Gastroesophageal sphincter (tissue), 4 donors: ENCODE data around the gene CFAP73. TPM values are rescaled to one million over a fixed set of nuclear protein-coding genes. Genes with fewer than 3 reads are reported as not detected.

Source experiments
- ATAC-seq: fragments of 150-250 bp; one replicate; pipeline ENCODE4 v1.9.1; 2016; ENCODE audit warnings: mild to moderate bottlenecking, moderate library complexity
- H3K27ac ChIP-seq, 4 donors: fragments of 200-600 bp; sonication (generic) in 3 of 4; 1 replicate in 3 of 4; 2 replicates in 1 of 4; pipeline ENCODE4 v1.5.1; 2016 to 2019
- H3K27me3 ChIP-seq: fragments of 200-600 bp; sonication (generic); one replicate; pipeline ENCODE4 v1.5.1; 2019
- H3K36me3 ChIP-seq, 2 donors: fragments of 200-600 bp; sonication (generic); one replicate each; pipeline ENCODE4 v1.5.1; 2019; ENCODE audit warnings: control low read depth in 1 of 2
- H3K4me1 ChIP-seq, 3 donors: fragments of 200-600 bp; sonication (generic); 1 replicate in 2 of 3; 2 replicates in 1 of 3; pipeline ENCODE4 v1.5.1; 2016 to 2019; ENCODE audit warnings: control low read depth in 2 of 3
- H3K4me3 ChIP-seq, 2 donors: fragments of 200-600 bp; sonication (generic); one replicate each; pipeline ENCODE4 v1.5.1; 2019; ENCODE audit warnings: mild to moderate bottlenecking in 1 of 2, moderate library complexity in 1 of 2
- H3K9me3 ChIP-seq, 3 donors: fragments of 200-600 bp; sonication (generic); one replicate each; pipeline ENCODE4 v1.5.1; 2017 to 2019; ENCODE audit warnings: control low read depth in 2 of 3
- EP300 ChIP-seq: sonication (generic); formaldehyde crosslinking; IDR thresholded peaks from one replicate; pipeline ENCODE4 v1.6.1; 2017; ENCODE audit warnings: antibody characterized with exemption, mild to moderate bottlenecking
- POLR2A ChIP-seq, 2 donors: fragments of 450-650 bp; IDR thresholded peaks; one replicate each; pipeline ENCODE4 v1.6.1; 2017; ENCODE audit warnings: antibody characterized with exemption in 2 of 2, mild to moderate bottlenecking in 2 of 2, moderate library complexity in 1 of 2
- POLR2AphosphoS5 ChIP-seq: sonication (generic); formaldehyde crosslinking; IDR thresholded peaks from one replicate; pipeline ENCODE4 v1.6.1; 2017; ENCODE audit warnings: antibody characterized with exemption
- WGBS, 2 donors: methylation state at CpG; one replicate each; pipeline ENCODE4 v1.1.5; 2018; ENCODE audit warnings: low coverage in 1 of 2; 5-methylcytosine and 5-hydroxymethylcytosine counted together
- total RNA-seq, 4 donors: library from RNA; depleted of rRNA; stranded (reverse); fragments of >200 nt; gene quantifications; one replicate each; pipeline ENCODE4 v1.1.0, GENCODE V29; 2016
- TF ChIP-seq, protein P1 (sequence below), 4 experiments: fragments of 200-600 bp in 2 of 4; fragments of 450-650 bp in 2 of 4; sonication (generic) in 1 of 4; IDR thresholded peaks; one replicate each; pipeline ENCODE4 v1.5.1; 2017 to 2019; ENCODE audit warnings: antibody characterized with exemption in 4 of 4, mild to moderate bottlenecking in 2 of 4, moderate library complexity in 2 of 4

Gene CFAP73
- total RNA-seq, 4 donors from 2014 or later: not detected

- H3K4me3 ChIP-seq: no peak overlapping the region
- no peak for ATAC-seq
- no peak overlapping the region for H3K27ac ChIP-seq
- TF ChIP-seq EP300 (no peak), POLR2A (IDR thresholded peaks at IDR 0.05) (no peak), POLR2AphosphoS5 (no peak)
- TF ChIP-seq, protein P1, sequence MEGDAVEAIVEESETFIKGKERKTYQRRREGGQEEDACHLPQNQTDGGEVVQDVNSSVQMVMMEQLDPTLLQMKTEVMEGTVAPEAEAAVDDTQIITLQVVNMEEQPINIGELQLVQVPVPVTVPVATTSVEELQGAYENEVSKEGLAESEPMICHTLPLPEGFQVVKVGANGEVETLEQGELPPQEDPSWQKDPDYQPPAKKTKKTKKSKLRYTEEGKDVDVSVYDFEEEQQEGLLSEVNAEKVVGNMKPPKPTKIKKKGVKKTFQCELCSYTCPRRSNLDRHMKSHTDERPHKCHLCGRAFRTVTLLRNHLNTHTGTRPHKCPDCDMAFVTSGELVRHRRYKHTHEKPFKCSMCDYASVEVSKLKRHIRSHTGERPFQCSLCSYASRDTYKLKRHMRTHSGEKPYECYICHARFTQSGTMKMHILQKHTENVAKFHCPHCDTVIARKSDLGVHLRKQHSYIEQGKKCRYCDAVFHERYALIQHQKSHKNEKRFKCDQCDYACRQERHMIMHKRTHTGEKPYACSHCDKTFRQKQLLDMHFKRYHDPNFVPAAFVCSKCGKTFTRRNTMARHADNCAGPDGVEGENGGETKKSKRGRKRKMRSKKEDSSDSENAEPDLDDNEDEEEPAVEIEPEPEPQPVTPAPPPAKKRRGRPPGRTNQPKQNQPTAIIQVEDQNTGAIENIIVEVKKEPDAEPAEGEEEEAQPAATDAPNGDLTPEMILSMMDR (IDR thresholded peaks at IDR 0.05): no peak
- H3K9me3 ChIP-seq: no peaks in the 10 kb centered on the region
- peaks cover 0 to 28% (median 5%) of the 10 kb centered on the region in 3 donors for H3K4me1 ChIP-seq
- H3K36me3 ChIP-seq: no peaks in the 10 kb centered on the region
- H3K27me3 ChIP-seq: no peaks in the 10 kb centered on the region
- WGBS, 2 donors: 77 to 78% methylated on average over 1 of the region's 1 CpG
Observed at GRCh38 chr12:113198296-113198695, 48.8 kb downstream of the CFAP73 start.

GRCh38 chr12:113200021-113200797, 50.7 kb downstream of the CFAP73 start:
- Histone ChIP-seq H3K27me3 (no peaks in the 10 kb centered on the region), H3K36me3 (no peaks in the 10 kb centered on the region), H3K9me3 (no peaks in the 10 kb centered on the region), H3K4me3 (no peak overlapping the region), H3K27ac (no peak overlapping the region), H3K4me1 (peaks cover 0 to 13% (median 0%) of the 10 kb centered on the region in 3 donors)
- TF ChIP-seq, protein P1 (IDR thresholded peaks at IDR 0.05): no peak
- TF ChIP-seq EP300 (no peak), POLR2AphosphoS5 (no peak), POLR2A (IDR thresholded peaks at IDR 0.05) (no peak)
- ATAC-seq: no peak
- WGBS, 2 donors: 93 to 94% methylated on average over 3 to 7 of the region's 12 CpGs

DNA sequence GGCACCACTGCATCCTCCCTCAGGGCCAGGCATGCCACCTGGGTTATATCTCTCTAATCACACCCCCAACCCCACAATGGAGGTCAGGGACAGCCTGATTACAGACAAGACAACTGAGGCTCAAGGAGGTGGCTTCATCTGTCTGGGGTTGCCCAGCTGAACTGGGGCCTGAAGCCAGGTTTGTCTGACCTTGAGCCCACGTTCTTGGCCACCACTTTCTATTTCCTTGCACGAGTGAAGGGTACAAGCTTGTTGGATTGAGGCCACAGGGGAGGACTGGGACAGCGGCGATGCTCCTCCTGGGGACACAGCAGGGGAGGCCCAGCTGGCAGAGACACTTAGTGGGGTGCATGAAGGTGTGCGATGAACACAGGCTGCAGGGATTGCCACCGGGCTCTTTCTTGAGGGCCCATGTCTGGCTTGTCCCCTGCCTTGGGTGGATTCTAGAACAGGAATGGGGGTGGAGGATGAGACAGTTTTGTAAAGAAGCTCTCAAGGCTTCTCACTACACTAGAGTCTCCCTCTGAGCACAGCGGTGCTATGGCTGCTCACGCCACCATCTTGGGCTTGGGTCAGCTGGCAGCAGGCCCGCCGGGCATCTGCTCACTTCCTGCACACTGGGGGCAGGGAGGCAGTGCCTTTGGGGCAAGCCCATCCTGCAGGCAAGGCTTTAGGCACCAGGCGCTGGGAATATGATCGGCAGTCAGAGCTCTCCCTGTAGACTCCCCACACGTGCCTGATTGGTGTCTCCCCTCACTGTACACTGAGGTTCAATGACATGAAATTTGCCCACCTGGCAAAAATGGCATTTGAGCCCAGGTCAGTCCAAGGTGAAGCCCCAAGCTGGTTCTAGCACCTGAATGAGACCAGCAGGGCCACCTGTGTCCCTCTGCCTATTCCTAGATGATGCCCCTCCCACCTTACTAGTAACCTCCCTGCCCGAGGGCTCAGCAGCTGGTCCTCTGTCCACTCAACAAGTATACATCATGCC, 52.0 kb downstream of the CFAP73 start:
- no peak for ATAC-seq
- Histone ChIP-seq H3K27me3 (no peaks in the 10 kb centered on the region), H3K4me3 (no peak overlapping the region), H3K4me1 (peaks cover 0 to 13% (median 0%) of the 10 kb centered on the region in 3 donors), H3K9me3 (no peaks in the 10 kb centered on the region), H3K27ac (no peak overlapping the region), H3K36me3 (no peaks in the 10 kb centered on the region)
- TF ChIP-seq EP300 (no peak), POLR2AphosphoS5 (no peak), POLR2A (IDR thresholded peaks at IDR 0.05) (no peak)
- TF ChIP-seq, protein P1 (IDR thresholded peaks at IDR 0.05): no peak
- WGBS, 2 donors: 100% methylated on average over 2 of the region's 14 CpGs; no CpG with 5 or more reads in 1 of the 2 donors

DNA sequence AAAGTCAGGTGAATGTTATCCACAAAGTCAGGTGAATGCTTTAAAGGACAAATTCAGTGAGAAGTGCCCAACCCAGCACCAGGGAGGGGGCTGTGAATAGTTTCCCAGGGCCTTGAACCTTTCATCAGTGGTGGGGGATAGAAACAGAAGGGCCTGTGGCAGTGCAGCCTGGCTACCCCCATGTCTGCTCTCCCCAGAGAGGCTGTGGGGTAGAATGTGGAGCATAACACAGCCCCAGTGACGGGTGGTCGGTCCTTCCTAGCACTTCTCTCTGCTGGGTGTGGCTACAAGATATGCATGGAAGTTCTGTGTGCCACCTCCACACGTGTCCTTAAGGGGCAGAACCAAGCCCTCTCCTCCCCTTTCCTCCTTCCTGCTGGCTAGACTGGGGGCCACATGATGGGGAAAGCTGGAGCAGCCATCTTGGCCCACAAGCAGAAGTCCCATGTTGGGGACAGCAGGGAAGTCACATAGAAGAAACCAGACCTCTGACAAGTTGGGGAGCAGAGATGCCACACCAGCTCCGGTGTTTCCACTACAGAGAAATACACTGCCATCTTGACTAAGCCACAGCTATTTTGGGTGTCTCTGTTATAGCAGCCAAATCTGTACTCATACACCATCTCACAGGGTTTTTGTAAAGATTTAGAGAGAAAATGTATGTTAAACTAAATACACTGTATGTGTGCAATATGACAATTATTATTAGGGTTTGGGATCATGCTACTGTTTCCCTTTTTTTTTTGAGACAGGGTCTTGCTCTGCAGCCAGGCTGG, 53.0 kb downstream of the CFAP73 start:
- no peak for TF ChIP-seq EP300
- TF ChIP-seq, protein P1 (IDR thresholded peaks at IDR 0.05): no peak
- TF ChIP-seq POLR2AphosphoS5: no peak
- TF ChIP-seq POLR2A (IDR thresholded peaks at IDR 0.05): no peak
- ATAC-seq: no peak
- WGBS, 2 donors: 80% methylated on average over 1 of the region's 4 CpGs; no CpG with 5 or more reads in 1 of the 2 donors
- H3K4me3 ChIP-seq: no peak overlapping the region
- H3K9me3 ChIP-seq: no peaks in the 10 kb centered on the region
- H3K4me1 ChIP-seq: peaks cover 0 to 5% (median 0%) of the 10 kb centered on the region in 3 donors
- no peak overlapping the region for H3K27ac ChIP-seq
- H3K36me3 ChIP-seq: no peaks in the 10 kb centered on the region
- H3K27me3 ChIP-seq: no peaks in the 10 kb centered on the region
